GM18907 (cell line): Measurements from ENCODE around the gene CLEC7A.

Experiments
- ATAC-seq: cut with Tn5 transposase; IDR thresholded peaks from one replicate; pipeline ENCODE4 v1.9.1; 2021; ENCODE audit warnings: mild to moderate bottlenecking, moderate library complexity; ENCODE audit not compliant: unreplicated experiment

CLEC7A gene

DNA sequence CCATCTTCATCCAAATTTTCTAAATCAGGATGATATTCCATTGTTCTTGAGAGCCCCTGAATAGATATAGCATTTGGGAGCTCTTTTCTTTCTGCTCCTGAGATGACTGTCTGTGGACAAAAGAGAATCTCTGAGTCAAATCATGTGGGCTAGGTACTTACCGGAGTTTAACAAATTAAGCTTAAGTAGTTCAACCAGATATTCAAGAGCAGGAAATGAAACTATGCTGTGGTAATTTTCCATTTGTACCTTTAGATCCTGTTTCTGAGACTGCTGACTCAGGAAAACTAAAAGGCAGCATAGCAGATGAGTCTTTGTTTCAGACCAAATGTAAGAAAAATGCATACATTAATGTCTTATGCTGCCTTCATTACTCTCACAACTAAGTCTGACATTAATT is at the start of gene CLEC7A:
TSS of gene CLEC7A (minus strand) at position 158 of the 400 bp plus-strand sequence. CDS start at position 41, 117 bp downstream.
- peak; percentile 95 for ATAC-seq

DNA sequence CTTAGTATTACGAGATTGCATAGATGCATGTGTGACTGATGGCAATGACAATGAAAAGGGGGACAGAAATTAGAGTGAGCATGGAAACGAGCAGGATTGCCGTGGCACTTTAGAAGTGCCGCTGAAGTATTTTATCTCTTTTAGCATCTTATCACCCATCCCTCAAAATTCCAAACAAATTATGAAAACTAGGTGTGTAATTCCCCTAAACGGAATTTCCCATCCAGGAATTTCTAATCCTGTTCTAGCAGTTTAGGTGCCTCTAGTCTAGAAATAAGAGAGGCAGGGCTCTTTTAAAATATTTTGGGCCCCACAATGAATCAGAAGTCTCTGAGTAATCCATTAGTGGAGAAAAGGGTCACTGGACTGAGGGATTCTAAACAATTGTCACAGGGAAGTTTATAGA is 49.8 kb upstream of the CLEC7A start:
- no peak for ATAC-seq

DNA sequence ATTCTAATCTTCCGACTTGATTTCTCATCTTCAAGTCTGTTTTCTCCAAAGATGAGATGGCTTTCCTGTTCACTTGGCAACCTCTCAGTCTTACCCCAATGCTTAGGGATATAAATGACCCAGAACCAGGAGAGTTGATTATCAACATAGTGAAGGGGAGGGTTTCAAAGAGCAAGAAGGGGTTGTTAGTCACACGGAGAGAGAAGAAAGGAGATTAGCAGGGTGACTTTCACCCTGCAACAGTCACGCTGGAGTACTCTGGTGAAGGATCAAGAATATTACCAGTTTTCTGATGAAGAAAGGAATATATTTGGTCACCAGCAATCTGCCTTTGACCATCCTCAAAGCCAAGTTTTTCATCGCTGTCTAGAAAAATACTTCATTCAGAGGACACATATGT is 48.8 kb upstream of the CLEC7A start, which contains the start of gene TMEM52B:
TSS of gene TMEM52B (plus strand) at position 212 of the 400 bp plus-strand sequence. CDS start 543 bp downstream, outside the sequence.
- ATAC-seq = no peak

DNA sequence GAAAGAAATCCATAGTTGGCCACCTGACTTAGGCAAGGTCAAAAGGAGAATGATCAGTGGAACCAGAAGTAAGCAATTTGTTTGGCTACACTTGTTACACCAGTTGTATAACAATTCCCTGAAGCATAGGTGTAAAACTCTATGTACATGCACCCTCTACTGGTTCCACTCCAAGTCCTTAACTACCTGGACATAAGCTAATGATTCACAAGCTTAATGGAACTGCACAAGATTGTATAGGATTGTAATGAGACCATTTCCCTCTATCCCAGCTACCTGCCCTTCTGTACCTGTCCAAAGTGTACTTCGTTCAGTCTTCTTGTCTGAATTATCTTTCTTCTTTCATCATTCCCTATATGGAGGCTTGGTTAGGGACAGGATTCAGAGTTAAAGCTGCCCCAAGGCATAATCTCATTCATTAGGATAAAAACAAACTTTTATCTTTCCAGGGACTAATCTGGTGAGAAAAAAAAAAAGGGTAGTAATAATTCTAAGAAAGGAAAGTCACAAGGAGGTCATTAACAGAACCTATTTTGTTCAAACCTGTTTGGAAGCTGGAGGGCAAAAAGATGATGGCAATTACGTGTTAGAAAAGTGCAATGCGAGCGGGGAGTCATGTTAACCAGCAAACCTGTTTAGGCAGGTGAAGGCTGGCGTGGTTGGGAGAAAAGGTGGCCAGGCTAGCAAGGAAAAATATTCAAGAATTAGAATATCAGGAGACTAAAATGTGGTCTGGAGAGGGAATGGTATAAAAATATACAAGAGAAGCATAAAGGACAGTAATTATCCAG is 46.0 kb upstream of the CLEC7A start:
- ATAC-seq = no peak

DNA sequence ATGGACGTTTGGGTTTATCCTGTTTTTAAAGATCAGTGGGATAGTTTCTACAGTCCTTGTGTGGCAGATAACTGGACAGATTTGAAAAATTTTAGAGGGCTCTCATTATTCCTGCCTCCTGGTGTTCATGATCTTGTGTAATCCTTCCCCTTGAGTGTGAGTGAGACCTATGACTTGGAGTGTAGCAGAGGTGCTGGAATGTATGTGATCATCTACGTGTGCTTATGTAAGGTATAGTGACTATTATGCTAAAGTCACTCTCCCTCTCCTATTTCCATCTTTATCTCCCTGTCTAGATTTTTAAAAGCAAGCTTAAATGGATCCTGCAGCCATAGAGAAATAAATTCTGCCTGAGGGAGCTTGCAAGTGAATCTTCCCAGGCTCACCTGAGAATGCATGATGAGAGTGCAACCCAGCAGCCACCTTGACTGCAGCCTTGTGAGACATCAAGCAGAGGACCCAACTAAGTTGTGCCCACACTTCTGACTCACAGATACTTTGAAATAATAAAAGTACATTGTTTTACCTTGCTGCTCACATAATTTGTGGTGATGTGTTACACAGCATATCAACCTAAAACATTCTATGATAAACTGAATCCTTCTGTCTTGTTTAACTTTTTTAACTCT is 45.1 kb upstream of the CLEC7A start:
- no peak for ATAC-seq

DNA sequence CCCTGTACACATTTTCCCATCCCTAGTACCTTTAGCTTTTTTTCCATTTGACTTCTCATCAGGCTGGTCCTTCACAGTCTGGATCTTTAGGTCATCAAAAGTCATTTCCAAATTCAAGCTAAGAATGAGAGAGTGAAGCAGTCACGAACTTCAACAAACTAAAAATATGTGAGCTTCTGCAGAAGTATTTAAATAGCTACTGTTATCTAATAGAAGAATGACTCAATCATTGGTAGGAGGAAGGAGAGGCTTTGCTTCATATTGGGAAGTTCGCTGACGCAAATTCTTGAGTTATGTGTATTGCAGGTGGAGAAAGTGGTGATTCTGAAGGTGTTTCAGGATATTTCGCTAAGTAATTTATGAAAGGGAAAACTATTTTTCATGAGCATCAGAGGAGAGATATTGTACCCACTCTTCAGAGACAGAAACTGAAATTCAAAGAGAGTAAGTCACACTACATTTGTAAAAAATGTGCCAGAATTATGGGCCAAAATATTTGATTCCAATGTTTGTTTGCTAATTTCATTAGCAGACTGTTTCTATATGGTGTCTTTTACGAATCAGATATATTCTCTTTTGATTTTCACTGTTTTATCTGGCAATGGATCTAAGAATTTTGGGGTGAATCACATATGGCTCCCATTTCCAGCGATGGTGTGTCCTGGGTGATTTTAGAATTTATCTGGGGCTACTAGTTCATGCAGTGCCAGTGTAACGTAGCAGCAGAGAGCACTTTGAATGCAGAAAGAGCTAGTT is 42.2 kb upstream of the CLEC7A start, which contains the start of gene OLR1:
TSS of gene OLR1 (minus strand) at position 160 of the 756 bp plus-strand sequence. CDS start at position 105, 55 bp downstream.
- no peak for ATAC-seq

DNA sequence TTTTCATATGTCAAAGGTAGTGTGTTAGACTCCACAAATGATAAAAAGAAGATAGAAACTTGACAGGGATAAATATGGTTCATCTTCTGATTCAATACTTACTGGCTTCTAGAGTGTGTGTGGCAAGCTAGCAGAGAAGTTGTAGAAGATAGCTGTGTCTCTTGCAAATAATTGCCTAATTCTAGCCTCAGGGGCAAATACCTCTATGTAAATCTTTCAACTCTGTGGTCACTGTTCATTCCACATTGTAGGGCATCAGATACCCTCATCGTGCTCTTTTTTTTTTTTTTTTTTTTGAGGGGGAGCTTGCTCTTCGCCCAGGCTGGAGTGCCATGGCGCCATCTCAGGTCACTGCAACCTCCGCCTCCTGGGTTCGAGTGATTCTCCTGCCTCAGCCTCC is 40.2 kb upstream of the CLEC7A start:
- ATAC-seq = no peak

DNA sequence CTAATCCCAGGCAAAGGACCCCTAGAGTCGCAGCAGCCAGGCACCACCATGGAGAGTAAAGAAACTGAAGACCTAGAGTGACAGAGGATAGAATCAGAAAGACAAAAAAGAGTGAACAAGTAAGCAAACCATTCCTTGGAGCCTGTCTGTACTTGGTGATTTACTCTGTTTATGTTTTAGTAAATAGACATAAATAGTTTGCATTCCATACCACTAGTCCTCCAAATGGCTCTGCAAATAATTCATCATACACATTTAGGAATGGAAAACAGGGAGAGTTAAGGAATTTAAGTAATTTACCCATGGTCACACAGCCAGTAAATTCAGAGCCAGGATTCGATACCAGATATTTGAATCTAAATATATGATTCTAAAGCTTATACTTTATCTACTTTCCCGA is 39.1 kb upstream of the CLEC7A start:
- ATAC-seq = no peak

DNA sequence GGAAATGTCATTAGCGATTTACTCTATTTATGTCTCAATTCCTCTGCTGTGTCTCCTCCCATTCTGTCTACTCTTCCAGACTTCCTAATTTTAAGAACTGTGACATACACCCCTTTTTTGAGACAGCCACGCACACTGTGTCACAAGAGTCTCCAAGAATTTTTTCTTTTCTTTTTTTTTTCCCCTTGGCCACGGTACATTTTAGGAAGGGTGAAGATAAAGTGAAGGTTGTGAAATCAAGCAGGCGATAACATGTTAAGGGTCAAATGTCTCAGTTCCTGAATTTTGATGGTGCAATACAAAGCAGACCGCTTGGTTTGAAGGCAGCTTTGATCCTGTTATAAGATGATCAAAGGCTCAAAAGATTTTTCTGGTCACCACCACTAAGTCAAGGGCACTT is 37.6 kb upstream of the CLEC7A start:
- no peak for ATAC-seq

DNA sequence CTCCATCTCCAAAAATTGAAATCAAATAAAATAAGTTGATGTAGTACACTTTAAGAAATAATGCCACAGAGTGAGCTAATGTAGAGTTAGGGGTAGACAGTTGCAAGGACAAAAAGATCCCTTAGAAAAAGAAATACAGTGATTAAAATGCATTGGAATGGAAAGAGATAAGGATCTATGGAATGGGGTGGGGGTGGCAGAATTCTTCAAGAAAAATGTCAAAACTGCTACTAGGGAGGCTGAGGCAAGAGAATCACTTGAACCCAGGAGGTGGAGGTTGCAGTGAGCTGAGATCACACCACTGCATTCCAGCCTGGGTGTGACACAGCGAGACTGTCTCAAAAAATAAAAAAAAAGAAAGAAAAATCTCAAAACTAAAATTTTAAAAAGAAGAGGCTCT is 35.4 kb upstream of the CLEC7A start:
- no peak for ATAC-seq

DNA sequence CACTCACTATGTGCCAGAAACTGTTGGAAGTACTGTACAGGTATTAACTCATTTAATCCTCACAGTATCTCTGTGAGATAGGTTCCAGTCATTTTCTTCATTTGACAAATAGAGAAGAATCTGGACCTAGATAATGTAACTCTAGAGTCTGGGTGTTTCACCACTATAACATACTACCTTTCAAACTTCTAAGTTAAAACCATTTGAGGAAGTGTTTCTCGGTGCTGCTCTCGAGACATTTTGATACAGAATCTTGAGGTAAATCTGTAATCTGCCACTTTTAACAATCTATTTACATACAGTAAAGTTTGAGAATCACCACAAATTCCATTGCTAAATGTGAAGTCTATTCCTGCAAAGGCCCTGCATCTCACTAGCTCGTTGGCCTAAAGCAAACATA is 33.1 kb upstream of the CLEC7A start:
- no peak for ATAC-seq

DNA sequence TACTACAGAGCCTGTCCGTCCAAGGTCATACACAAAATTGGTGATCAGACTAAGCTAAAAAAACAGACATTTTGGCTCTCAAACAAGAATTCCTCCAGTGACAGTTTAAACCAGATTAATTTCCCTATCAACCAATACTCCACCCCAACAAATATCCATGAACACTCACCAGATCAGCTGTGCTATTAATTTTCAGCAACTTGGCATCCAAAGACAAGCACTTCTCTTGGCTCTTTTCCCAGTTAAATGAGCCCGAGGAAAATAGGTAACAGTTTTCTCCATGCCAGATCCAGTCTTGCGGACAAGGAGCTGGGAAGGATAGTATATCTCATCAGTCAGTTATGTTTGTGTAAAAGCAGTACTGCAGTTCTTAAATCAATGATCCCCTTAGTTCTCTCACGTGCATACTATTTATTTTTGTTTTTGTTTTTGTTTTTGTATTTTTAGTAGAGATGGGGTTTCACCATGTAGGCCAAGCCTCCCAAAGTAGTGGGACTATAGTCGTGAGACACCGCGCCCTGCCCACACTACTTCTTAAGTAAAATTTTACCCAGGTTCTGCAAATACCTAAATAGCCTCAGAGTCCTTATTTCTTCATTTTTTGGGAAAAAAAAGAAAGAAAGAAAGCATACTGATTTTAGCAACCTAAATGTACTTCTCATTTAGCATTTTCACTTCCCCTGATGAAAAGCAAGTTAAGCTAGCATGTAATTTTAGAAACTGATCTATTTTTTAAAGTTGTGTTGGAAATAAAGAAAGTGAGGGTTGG is 30.8 kb upstream of the CLEC7A start:
- no peak for ATAC-seq

DNA sequence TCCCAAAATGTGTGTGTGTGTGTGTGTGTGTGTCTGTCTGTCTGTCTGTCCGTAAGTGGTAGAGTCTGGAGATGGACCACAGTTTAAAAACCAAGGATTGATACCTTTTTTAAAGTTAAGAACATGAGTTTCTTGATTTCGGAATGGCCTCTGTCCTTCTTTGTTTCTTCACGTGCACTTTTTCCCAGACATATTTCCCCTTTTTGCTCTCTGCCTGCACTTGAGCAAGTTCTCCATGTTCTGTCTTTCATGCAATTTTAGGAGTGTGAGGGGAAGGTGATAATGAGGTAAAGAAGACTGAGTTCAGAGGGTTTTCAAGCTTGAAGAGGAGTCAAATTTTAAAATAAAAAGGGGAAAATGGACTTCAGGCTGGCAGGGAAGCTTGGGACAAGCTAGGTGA is 29.3 kb upstream of the CLEC7A start:
- ATAC-seq = no peak

DNA sequence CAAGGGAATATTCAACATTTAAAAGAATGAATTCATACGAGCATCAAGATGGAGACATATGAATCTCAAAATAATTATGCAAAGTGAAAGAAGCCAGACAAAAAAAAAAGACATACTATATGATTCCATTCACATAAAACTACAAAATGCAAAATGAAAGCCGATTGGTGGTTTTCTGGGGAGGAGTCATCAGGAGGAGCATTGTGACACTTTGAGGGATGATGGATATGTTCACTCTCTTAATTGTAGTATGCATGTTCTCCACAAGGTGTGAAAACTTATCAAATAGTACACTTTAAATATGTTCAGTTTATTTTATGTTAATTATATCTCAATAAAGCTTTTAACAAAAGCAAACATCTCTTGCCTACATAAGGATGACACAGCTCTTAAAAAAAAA is 28.4 kb upstream of the CLEC7A start:
- no peak for ATAC-seq

DNA sequence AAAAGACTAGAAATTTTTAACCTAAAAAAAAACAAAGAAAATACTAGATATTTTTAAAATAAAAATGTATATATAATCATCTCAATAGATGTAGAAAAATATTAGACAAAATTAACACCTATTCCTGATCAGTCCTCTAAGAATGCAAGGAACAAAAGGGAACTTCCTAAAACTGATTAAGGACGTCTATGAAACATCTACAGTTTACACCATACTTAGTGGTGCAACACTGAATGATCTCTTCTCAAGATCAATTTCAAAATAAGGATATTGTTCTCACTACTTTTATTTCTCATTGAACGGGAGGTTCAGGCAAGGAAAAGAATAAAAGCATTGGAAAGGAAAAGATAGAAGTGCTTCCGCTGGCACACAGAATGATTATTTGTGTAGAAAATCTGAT is 26.0 kb upstream of the CLEC7A start:
- ATAC-seq = no peak

DNA sequence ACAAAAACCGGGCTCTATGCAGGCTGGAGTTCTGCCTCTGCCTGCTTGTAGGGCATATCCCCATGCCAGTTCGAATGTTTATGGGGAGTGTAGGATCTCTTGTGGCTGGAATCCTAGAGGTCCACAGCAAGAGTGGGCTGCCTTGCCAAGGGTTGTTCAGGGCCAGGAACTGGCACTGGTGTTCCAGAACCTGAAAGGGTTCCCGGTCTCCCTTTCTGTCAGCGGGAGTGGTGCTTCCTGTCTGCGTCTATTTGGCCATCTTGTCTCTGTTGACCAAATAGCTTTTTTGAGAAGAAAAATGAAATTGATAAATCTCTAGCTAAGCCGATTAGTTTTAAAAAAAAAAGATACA is 24.1 kb upstream of the CLEC7A start:
- no peak for ATAC-seq

DNA sequence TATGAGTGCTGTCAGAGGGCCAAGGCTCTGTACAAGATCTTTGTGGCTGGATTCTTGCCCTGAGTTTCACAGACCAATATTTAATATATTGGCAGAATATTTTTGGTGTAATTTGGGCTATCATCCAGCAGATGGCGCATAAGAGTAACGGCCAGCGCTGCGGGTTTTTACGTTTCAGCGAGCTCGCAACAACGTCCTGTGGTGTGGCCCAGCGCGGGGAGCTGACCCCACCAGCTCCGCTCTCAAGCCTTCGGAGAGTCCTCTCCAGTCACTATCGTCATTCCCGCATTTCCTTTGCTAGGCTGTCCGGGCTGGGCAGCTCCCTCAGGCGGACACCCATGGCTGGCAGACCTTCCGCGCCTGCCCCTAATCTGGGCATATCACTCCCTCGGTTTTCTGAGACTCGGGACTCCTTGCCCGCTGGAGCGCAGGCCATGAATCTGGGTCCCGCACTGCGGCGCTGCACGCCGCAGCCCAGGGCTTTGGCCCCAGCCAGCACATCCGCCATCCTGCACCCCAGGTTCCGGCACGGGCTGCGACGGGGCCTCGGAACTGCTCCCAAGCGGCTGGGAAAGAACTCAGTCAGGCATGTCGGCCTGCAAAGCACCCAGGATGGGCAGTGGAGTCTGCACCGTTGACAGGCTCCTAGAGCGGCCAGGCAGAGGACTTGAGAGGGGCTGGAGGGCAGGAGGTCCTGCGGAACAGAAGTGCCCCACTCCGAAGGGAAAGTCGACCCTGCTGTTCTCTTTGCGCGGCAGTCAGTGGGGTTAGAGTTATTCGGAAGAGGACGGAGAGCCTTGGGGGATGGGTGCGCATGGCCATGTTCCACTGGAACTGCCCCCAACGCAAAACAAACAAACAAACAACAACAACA is 23.5 kb upstream of the CLEC7A start:
- no peak for ATAC-seq

DNA sequence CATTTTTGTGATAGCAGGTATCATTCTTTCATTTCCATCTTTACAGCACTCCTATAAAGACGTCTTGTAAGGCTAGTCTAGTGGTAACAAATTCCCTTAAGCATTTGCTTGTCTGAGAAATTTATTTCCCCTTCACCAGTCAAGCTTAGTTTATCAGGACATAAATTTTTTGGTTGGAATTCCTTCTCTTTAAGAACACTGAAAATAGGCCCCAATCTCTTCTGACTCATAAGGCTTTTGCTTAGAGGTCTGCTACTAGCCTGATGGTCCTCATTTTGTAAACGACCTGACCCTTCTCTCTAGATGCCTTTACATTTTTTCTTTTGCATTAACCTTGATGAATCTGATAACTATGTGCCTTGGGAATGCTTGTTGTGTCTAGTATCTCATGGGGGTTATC is 21.6 kb upstream of the CLEC7A start:
- no peak for ATAC-seq

DNA sequence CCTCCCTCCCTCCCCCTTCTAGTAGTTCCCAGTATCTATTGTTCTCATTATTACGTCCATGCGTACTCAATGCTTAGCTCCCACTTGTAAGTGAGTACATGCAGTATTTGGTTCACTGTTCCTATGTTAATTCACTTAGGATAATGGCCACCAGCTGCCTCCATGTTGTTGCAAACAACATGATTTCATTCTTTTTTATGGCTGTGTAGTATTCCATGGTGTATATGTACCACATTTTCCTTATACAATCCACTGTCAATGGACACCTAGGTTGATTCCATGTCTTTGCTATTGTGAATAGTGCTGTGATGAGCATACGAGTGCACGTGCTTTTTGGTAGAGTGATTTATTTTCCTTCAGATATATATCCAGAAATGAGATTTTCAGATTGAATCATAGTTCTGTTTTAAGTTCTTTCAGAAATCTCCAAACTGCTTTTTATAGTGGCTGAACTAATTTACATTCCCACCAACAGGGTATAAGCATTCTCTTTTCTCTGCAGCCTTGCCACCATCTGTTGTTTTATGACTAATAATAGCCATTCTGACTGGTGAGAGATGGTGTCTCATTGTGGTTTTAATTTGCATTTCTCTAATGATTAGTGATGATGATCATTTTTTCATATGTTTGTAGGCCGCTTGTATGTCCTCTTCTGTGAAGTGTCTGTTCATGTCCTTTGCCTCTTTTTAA is 17.9 kb upstream of the CLEC7A start:
- ATAC-seq = no peak
